ENCODE data around the gene HYAL3. TPM values are rescaled to one million over a fixed set of nuclear protein-coding genes. Genes with fewer than 3 reads are reported as not detected.

HYAL3 gene
- total and polyA plus RNA-seq, 2 of the 13 experiments (the other 11 are each of a cell fraction or from before 2014, with no cell fraction given) = 5.5 to 10.4 TPM

- no peak for TF ChIP-seq GLMP (CRISPR knock-in tag; IDR thresholded peaks at IDR 0.05; ENCODE audit: borderline replicate concordance)
- TF ChIP-seq PRDM4 (CRISPR knock-in tag; IDR thresholded peaks at IDR 0.05; ENCODE audit: borderline replicate concordance) = no peak
- peak; percentile 13; the same call in 1 of the 2 replicates for TF ChIP-seq ELF1 (CRISPR knock-in tag; IDR thresholded peaks at IDR 0.05)
- TF ChIP-seq ZBTB25 (CRISPR knock-in tag; IDR thresholded peaks at IDR 0.05) = no peak; the same call in 1 of the 2 replicates
- TF ChIP-seq RAD51 (IDR thresholded peaks at IDR 0.05; ENCODE audit: borderline replicate concordance) = no peak
- no peak for TF ChIP-seq EZH2 (conservative IDR thresholded peaks at IDR 0.05; ENCODE audit: low read depth, low read length)
- TF ChIP-seq ZNF143 (CRISPR knock-in tag; IDR thresholded peaks at IDR 0.05) = peak; percentile 49; the same call in 1 of the 2 replicates
- no peak for TF ChIP-seq ATF5 (CRISPR knock-in tag; IDR thresholded peaks at IDR 0.05; ENCODE audit: low read depth)
- TF ChIP-seq HIC2 (CRISPR knock-in tag; IDR thresholded peaks at IDR 0.05; ENCODE audit: low read depth) = peak; percentile 54; the same call in 1 of the 2 replicates
- peak; percentile 71 for TF ChIP-seq SRY (CRISPR knock-in tag; IDR thresholded peaks at IDR 0.05)
- no peak for TF ChIP-seq KDM4B (CRISPR knock-in tag; IDR thresholded peaks at IDR 0.05)
- TF ChIP-seq HNRNPUL1 (IDR thresholded peaks at IDR 0.05; ENCODE audit: low read depth, low read length) = peak; percentile 60; the same call in 1 of the 2 replicates
- no peak for TF ChIP-seq ZNF660 (CRISPR knock-in tag; IDR thresholded peaks at IDR 0.05; ENCODE audit: borderline replicate concordance, low read depth)
- no peak for TF ChIP-seq ZNF280B (CRISPR knock-in tag; IDR thresholded peaks at IDR 0.05; ENCODE audit: borderline replicate concordance)
- TF ChIP-seq HNF1B (CRISPR knock-in tag; IDR thresholded peaks at IDR 0.05) = peak; percentile 24; the same call in 1 of the 2 replicates
These were observed at the start of gene HYAL3, which contains the start of gene NAA80 (continued) for GRCh38 chr3:50298836-50299637.
